K562 (cell line): Measurements from ENCODE around the gene POLR1B. TPM values are rescaled to one million over a fixed set of nuclear protein-coding genes. Genes with fewer than 3 reads are reported as not detected.

Source experiments
- ATF6 ChIP-seq: sonication (generic); formaldehyde crosslinking; IDR thresholded peaks from 2 replicates; pipeline ENCODE4 v1.4.0; 2020; ENCODE audit warnings: mild to moderate bottlenecking, missing genetic modification reagents
- FOXO4 ChIP-seq: fragments of 450-650 bp; formaldehyde crosslinking; IDR thresholded peaks from 2 replicates; pipeline ENCODE4 v1.4.0; 2020; ENCODE audit warnings: mild to moderate bottlenecking, moderate library complexity
- HMBOX1 ChIP-seq: sonication (generic); IDR thresholded peaks from 2 replicates; pipeline ENCODE4 v1.6.1; 2016
- KLF10 ChIP-seq: fragments of 250-450 bp; sonication (Bioruptor Pico); IDR thresholded peaks from 2 replicates; pipeline ENCODE4 v1.6.1; 2021; ENCODE audit warnings: matching md5 sums
- PHF20 ChIP-seq: fragments of 450-650 bp; IDR thresholded peaks from 2 replicates; pipeline ENCODE4 v1.6.1; 2018; ENCODE audit not compliant: partially characterized antibody
- PHF8 ChIP-seq: fragments of 200-600 bp; sonication (generic); IDR thresholded peaks from 2 replicates; pipeline ENCODE4 v1.6.1; 2012; ENCODE audit warnings: mixed run types, mild to moderate bottlenecking, inconsistent platforms, low read length, moderate library complexity, borderline replicate concordance
- SMARCB1 ChIP-seq: IDR thresholded peaks from 2 replicates; pipeline ENCODE4 v1.6.1; 2011; ENCODE audit warnings: improper control_type of control experiment, low read depth; ENCODE audit not compliant: insufficient read length
- SRF ChIP-seq, 2 experiments: fragments of 250-450, 450-650 bp in 1 of 2; sonication (Bioruptor Pico) in 1 of 2; sonication (generic) in 1 of 2; formaldehyde crosslinking; IDR thresholded peaks; 2 replicates each; pipeline versions ENCODE4 v1.5.0 to v1.5.1; 2020 to 2022; ENCODE audit warnings: mild to moderate bottlenecking in 1 of 2, missing genetic modification reagents in 1 of 2
- ZFP36 ChIP-seq: fragments of 150-350 bp; IDR thresholded peaks from 2 replicates; pipeline ENCODE4 v1.6.1; 2018; ENCODE audit warnings: low read length, low read depth; ENCODE audit not compliant: partially characterized antibody
- ZFX ChIP-seq: sonication (generic); formaldehyde crosslinking; IDR thresholded peaks from 2 replicates; pipeline ENCODE4 v1.8.0; 2022; ENCODE audit warnings: mild to moderate bottlenecking, missing genetic modification reagents, moderate library complexity
- ZNF239 ChIP-seq: fragments of 250-450 bp; sonication (Bioruptor Pico); IDR thresholded peaks from 2 replicates; pipeline ENCODE4 v1.4.0; 2020; ENCODE audit warnings: mild to moderate bottlenecking
- ZNF277 ChIP-seq: fragments of 250-450 bp; sonication (Bioruptor Pico); IDR thresholded peaks from 2 replicates; pipeline ENCODE4 v1.8.0; 2022; ENCODE audit warnings: inconsistent platforms, mild to moderate bottlenecking, moderate library complexity, borderline replicate concordance
- ZNF280A ChIP-seq: fragments of 450-650 bp; IDR thresholded peaks from 2 replicates; pipeline ENCODE4 v1.6.1; 2018; ENCODE audit warnings: mild to moderate bottlenecking, low read depth; ENCODE audit not compliant: partially characterized antibody
- ZNF280B ChIP-seq: fragments of 250-450 bp; sonication (Bioruptor Pico); IDR thresholded peaks from 2 replicates; pipeline ENCODE4 v1.5.1; 2021; ENCODE audit warnings: mild to moderate bottlenecking
- ZNF740 ChIP-seq, 3 experiments: fragments of 200-800 bp in 1 of 3; sonication (Bioruptor generic) in 1 of 3; sonication (generic) in 1 of 3; formaldehyde crosslinking in 1 of 3; IDR thresholded peaks; 2 replicates each; pipeline versions ENCODE4 v1.6.1 to v1.8.0; 2016 to 2022; ENCODE audit warnings: mild to moderate bottlenecking in 2 of 3, missing compliant biosample characterization in 2 of 3, missing genetic modification characterization in 2 of 3, missing genetic modification reagents in 1 of 3
- polyA plus RNA-seq, 8 experiments: library from polyadenylated mRNA; depleted of rRNA in 4 of 8; stranded (reverse) in 5 of 8; unstranded in 3 of 8; fragments of >200 nt; fragmentation: Nextera tagmentation in 2 of 8; fragmentation: Illumina TruSeq in 1 of 8; extraction: Ambion mirVana in 2 of 8; extraction: Trizol in 1 of 8; gene quantifications; 2 replicates each; pipeline versions ENCODE4 v1.2.1 to v1.2.3, GENCODE V29; 2011 to 2014; ENCODE audit warnings: inconsistent platforms in 1 of 8, missing spikeins in 1 of 8
- total RNA-seq, 7 experiments: library from RNA; depleted of rRNA in 6 of 7; stranded (reverse); fragments of >200 nt in 6 of 7; fragmentation: Illumina TruSeq in 2 of 7; extraction: Trizol in 2 of 7; gene quantifications; 2 replicates each; pipeline versions ENCODE4 v1.2.1 to v1.2.3, GENCODE V29; 2011 to 2021; ENCODE audit warnings: low replicate concordance in 1 of 7

The POLR1B gene
- total and polyA plus RNA-seq, 9 of the 15 experiments (the other 6 are each of a cell fraction or from before 2014, with no cell fraction given) = 19.8 to 55.1 (median 40.2) TPM

- no peak for TF ChIP-seq ZNF740 (CRISPR knock-in tag; IDR thresholded peaks at IDR 0.05)
- TF ChIP-seq ZNF740 (tag; IDR thresholded peaks at IDR 0.05) = no peak
- no peak for TF ChIP-seq SMARCB1
- peak; percentile 79 for TF ChIP-seq PHF20
- no peak for TF ChIP-seq ZNF280B
- TF ChIP-seq KLF10 (CRISPR knock-in tag) = no peak
- TF ChIP-seq ATF6 (CRISPR knock-in tag) = no peak
- no peak for TF ChIP-seq ZNF239 (CRISPR knock-in tag)
- TF ChIP-seq ZNF280A = no peak
- TF ChIP-seq ZFX (CRISPR knock-in tag) = no peak
- TF ChIP-seq ZNF277 (CRISPR knock-in tag) = no peak
- TF ChIP-seq HMBOX1 = peak; percentile 86
- no peak for TF ChIP-seq FOXO4 (CRISPR knock-in tag)
- TF ChIP-seq ZFP36 = no peak
- no peak; the same call in 1 of the 2 replicates for TF ChIP-seq PHF8
- TF ChIP-seq SRF (CRISPR knock-in tag; IDR thresholded peaks at IDR 0.05) = no peak
These were observed 746 bp upstream of the POLR1B start (continued) for GRCh38 chr2:112541315-112542122.
